Ovary (tissue), 9 donors: ENCODE results near the gene MAPK8. TPM values are rescaled to one million over a fixed set of nuclear protein-coding genes. Genes with fewer than 3 reads are reported as not detected.

Source experiments
- DNase-seq, 5 donors: peaks; one replicate each; pipeline ENCODE4 v3.0.0-alpha.2; 2019 to 2020
- H3K27ac ChIP-seq, 2 donors: fragments of 200-600 bp; one replicate each; pipeline versions ENCODE4 v1.5.1 to v1.8.0; 2019 to 2022
- H3K27me3 ChIP-seq: fragments of 200-600 bp; one replicate; pipeline ENCODE4 v1.8.0; 2022
- H3K36me3 ChIP-seq: fragments of 200-600 bp; sonication (generic); one replicate; pipeline ENCODE4 v1.5.1; 2019
- H3K4me1 ChIP-seq: one replicate; pipeline ENCODE4 v1.8.1; 2013; ENCODE audit warnings: mild to moderate bottlenecking, moderate library complexity; ENCODE audit not compliant: insufficient read depth
- H3K4me3 ChIP-seq: fragments of 200-600 bp; sonication (generic); one replicate; pipeline ENCODE4 v1.5.1; 2017
- H3K9me3 ChIP-seq, 2 donors: fragments of 200-600 bp in 1 of 2; sonication (generic) in 1 of 2; one replicate each; pipeline versions ENCODE4 v1.5.1 to v1.8.1; 2013 to 2019; ENCODE audit warnings: mild to moderate bottlenecking in 1 of 2, moderate library complexity in 1 of 2
- CTCF ChIP-seq, 3 donors: fragments of 450-650 bp in 2 of 3; fragments of 200-600 bp in 1 of 3; IDR thresholded peaks; one replicate each; pipeline versions ENCODE4 v1.5.1 to v1.8.0; 2016 to 2022; ENCODE audit warnings: antibody characterized with exemption in 3 of 3, mild to moderate bottlenecking in 1 of 3
- EP300 ChIP-seq: sonication (generic); formaldehyde crosslinking; IDR thresholded peaks from one replicate; pipeline ENCODE4 v1.6.1; 2017; ENCODE audit warnings: antibody characterized with exemption
- POLR2A ChIP-seq: fragments of 450-650 bp; IDR thresholded peaks from one replicate; pipeline ENCODE4 v1.6.1; 2017; ENCODE audit warnings: antibody characterized with exemption, mild to moderate bottlenecking, moderate library complexity
- WGBS, 3 donors: extraction: QIAGEN DNeasy Blood & Tissue Kit in 1 of 3; methylation state at CpG; one replicate each; pipeline versions ENCODE4 v1.1.5 to v1.1.7; 2013 to 2017; 5-methylcytosine and 5-hydroxymethylcytosine counted together
- intact Hi-C, 4 donors: fragments of 100-400 bp; cut with DNase I; formaldehyde crosslinking; loops; one replicate each; pipeline versions ENCODE4 v1.11.0 to v1.15.1; 2022 to 2023
- polyA plus RNA-seq, 2 donors: library from polyadenylated mRNA; stranded (reverse); fragments of 200-250 nt in 1 of 2; fragments of 350-450 nt in 1 of 2; fragmentation: Illumina TruSeq in 1 of 2; extraction: RNeasy Lipid Tissue Mini Kit (QIAGEN cat#74804) in 1 of 2; gene quantifications; one replicate each; pipeline ENCODE4 v1.2.3, GENCODE V29; 2013 to 2014
- total RNA-seq, 7 donors: library from RNA; depleted of rRNA in 2 of 7; stranded (reverse); fragments of >200 nt in 2 of 7; fragmentation: NEBNext Ultra II Directional in 3 of 7; extraction: Animal tissue kit (Norgen Biotek cat#: 25700) in 3 of 7; gene quantifications; one replicate each; pipeline versions ENCODE4 v1.1.0 to v1.2.4, GENCODE V29; 2016 to 2023
- donor health status: DM: no; HTN: no; CAD: no; lungs with moderate emphysema.
- donor health status: DM: no; HTN: no; CAD: no.
- donor health status: Bipolar disorder and iron deficiency.
- donor health status: DM: yes; HTN: yes; CAD: no.
- donor health status: DM: no; HTN: no; CAD: no.
- donor health status: DM: yes; HTN: yes; CAD: no.

MAPK8 gene
- total and polyA plus RNA-seq, 9 donors = 21.9 to 110 (median 68.6) TPM

DNA sequence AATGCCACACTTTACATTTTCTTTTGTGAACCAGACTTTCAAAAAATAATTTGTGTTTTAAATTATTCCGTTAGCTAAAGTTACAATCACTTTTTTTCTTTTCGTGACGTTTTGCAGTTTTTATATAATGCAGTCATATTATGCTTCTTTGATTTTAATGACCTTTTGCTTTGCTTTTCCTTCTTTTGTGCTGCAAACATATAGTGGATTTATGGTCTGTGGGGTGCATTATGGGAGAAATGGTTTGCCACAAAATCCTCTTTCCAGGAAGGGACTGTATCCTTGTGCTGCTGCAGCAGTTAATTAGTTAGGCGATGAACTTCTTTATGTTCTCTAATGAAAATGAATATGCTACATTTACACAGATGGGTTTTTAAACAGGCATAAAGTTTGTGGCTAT lies 117.4 kb downstream of the MAPK8 start:
- Histone ChIP-seq H3K27me3 (no peaks in the 10 kb centered on the region), H3K27ac (no peak overlapping the region), H3K36me3 (no peaks in the 10 kb centered on the region), H3K9me3 (no peaks in the 10 kb centered on the region), H3K4me3 (no peak overlapping the region), H3K4me1 (no peaks in the 10 kb centered on the region)
- 86 to 91% (median 87%) methylated on average over 4 of the region's 4 CpGs for WGBS, 3 donors
- TF ChIP-seq EP300 (no peak), POLR2A (no peak), CTCF (IDR thresholded peaks at IDR 0.05) (no peak)
- DNase-seq = no peak
- intact Hi-C loops = no loop called here

DNA sequence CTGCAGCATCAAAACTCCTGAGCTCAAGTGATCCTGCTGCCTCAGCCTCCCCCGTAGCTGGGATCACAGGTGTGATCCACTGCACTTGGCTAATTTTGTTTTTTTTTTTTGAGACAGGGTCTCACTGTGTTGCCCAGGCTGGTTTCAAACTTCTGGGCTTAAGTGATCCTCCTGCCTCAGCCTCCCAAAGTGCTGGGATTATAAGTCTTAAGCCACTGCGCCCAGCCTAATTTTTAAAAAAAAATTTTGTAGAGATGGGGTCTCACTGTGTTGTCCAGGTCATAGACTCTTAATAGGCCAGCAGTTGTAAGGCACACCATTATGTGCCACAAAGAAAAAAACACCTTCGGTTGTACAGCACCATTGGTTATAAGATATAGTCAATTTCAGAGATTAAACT lies 122.4 kb downstream of the MAPK8 start:
- no peaks in the 10 kb centered on the region for H3K36me3 ChIP-seq
- no peak overlapping the region for H3K4me3 ChIP-seq
- H3K4me1 ChIP-seq = no peaks in the 10 kb centered on the region
- TF ChIP-seq CTCF (IDR thresholded peaks at IDR 0.05) (no peak), POLR2A (no peak), EP300 (no peak)
- no peak overlapping the region for H3K27ac ChIP-seq
- WGBS, 3 donors = 82 to 88% (median 85%) methylated on average over 3 of the region's 3 CpGs
- H3K9me3 ChIP-seq = no peaks in the 10 kb centered on the region
- no peak for DNase-seq
- intact Hi-C loops = no loop called here
- H3K27me3 ChIP-seq = no peaks in the 10 kb centered on the region

DNA sequence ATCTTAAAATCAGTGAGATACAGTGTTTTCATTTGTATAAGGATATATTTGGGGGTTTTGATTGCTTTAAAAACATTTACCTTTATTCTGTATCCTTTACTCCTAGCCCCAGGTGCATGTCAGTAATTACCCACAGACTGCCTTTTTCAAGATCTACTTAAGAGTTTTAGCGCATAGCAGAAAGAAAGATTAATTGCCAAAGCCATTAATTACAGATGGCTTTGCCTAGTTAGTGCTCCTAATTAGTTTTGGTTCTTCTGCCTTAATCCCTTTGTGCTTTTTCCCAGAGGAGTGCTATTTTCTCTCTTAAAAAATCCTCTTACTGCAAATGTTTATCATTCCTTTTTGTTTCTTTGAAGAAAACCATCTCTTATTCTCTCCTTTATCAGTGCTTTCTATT lies 122.8 kb downstream of the MAPK8 start:
- Histone ChIP-seq H3K4me1 (no peaks in the 10 kb centered on the region), H3K27ac (no peak overlapping the region), H3K36me3 (no peaks in the 10 kb centered on the region), H3K9me3 (no peaks in the 10 kb centered on the region), H3K27me3 (no peaks in the 10 kb centered on the region), H3K4me3 (no peak overlapping the region)
- TF ChIP-seq CTCF (IDR thresholded peaks at IDR 0.05) (no peak), EP300 (no peak), POLR2A (no peak)
- DNase-seq = no peak
- intact Hi-C loops = no loop called here
- WGBS, 3 donors = 13 to 30% (median 16%) methylated on average over 1 of the region's 1 CpG

DNA sequence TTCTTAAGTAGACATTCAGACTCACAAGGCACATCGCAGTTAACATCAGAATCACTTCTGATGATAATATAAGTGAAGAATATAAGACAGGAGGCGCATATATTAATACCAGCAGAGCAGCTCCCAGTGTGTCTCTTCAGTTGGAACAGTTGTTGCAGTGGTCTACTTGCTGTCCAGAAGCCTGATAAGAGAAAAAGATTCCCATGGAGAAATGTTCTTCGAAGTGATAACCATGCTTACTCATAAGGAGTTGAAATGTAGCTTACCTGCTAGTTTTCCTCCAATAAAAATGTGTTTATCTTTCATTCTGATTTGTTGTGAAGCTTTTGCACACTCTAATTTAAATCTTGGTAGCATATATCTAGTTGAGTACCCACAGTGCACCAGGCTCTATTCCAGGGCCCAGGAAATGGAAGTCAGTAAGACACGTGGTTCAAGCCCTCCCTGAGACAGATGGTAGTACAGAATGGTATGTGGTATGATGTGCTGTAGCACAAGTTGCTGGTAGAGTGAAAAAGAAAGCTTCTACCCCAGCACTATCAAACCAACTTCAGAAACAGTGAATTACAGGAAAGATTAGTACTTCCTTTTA lies 124.0 kb downstream of the MAPK8 start:
- no peak for DNase-seq
- H3K36me3 ChIP-seq = no peaks in the 10 kb centered on the region
- H3K4me1 ChIP-seq = no peaks in the 10 kb centered on the region
- H3K27ac ChIP-seq = no peak overlapping the region
- intact Hi-C loops = no loop called here
- WGBS, 3 donors = 85 to 88% (median 88%) methylated on average over 4 of the region's 4 CpGs
- H3K4me3 ChIP-seq = no peak overlapping the region
- TF ChIP-seq CTCF (IDR thresholded peaks at IDR 0.05) (no peak), EP300 (no peak), POLR2A (no peak)
- no peaks in the 10 kb centered on the region for H3K9me3 ChIP-seq
- H3K27me3 ChIP-seq = no peaks in the 10 kb centered on the region

- TF ChIP-seq POLR2A (no peak), CTCF (IDR thresholded peaks at IDR 0.05) (no peak), EP300 (no peak)
- Histone ChIP-seq H3K27me3 (no peaks in the 10 kb centered on the region), H3K4me1 (no peaks in the 10 kb centered on the region), H3K27ac (no peak overlapping the region), H3K9me3 (no peaks in the 10 kb centered on the region), H3K36me3 (no peaks in the 10 kb centered on the region), H3K4me3 (no peak overlapping the region)
- DNase-seq = no peak
- intact Hi-C loops = no loop called here
Observed at GRCh38 chr10:48431871-48432270, 125.4 kb downstream of the MAPK8 start.
